HL-60/S4 treated with retinoic acid at 250 ng/mL for 4 days and 3 days (cell line): ENCODE results near the gene LEF1.
"Not testable (repeated sequence)": the region's sequence is repeated elsewhere in the genome, so short reads cannot be mapped to it uniquely, and the experiment has no call there.

Source experiments
- in situ Hi-C: fragments of 300-500 bp; cut with MboI; formaldehyde crosslinking; loops from 2 replicates; pipeline ENCODE4 v1.7.0; 2022; ENCODE audit warnings: low sequenced_read_pairs

Gene LEF1

GRCh38 chr4:108037884-108038283 lies 130.8 kb downstream of the LEF1 start:
- in situ Hi-C loops: no loop called here

DNA sequence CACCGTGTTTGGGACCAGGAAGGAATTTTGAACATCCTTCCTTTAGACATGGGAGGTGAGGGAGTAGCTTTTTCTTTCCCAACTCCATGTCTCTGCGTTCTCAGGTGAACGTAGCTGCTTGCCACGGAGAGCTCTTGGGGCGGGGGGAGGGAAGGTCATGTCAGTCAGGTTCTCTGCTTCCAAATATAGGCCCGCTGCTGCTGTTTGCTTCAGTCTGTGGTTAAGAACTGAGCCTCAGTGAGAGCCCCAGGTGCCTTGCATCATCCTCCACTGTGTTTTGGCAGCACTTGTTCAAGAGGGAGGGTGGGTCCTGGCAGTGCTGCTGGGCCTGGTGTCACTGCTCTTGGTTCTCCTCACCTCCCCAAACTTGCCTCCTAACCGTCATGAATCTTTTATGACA lies 132.5 kb downstream of the LEF1 start:
- in situ Hi-C loops: no loop called here

DNA sequence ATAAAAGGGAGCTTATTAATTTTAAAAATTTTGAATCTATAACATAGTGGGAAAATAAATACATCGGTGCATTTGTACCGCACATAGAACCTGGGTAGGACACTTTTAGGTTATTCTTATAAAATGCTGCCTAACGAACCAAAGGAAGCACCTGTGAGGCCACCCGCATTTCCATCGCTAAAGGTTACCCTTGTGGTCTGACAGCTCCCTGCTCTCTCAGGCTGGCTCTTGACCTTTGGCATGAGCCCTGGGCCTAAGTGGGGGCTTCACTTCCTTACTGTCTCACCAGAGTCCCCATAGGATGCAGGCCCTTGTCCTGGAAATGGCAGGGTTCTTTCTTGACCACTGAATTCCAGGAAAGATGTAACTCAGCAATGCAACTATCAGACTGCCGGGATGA lies 133.0 kb downstream of the LEF1 start:
- in situ Hi-C loops: no loop called here

DNA sequence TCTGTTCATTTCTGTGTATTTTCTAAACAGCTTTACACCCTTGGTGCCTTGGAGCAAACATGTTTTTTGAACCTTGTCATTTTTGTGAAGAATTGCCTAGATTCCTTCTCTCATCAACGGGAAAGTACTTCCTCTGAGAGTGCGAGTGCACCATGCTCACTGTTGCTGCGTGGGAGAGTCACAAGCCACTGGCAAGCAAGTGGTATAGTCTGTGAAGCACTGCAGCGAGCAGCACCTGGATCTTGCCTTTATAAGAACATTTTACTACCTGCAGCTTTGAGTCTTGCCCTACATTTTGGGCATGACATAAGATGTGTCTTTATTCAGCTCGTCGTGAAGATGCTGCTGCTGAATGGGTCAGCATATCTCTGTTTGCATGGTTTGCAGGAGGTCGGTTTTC lies 134.2 kb downstream of the LEF1 start:
- in situ Hi-C loops: no loop called here

GRCh38 chr4:108033348-108033747 lies 135.4 kb downstream of the LEF1 start:
- in situ Hi-C loops: no loop called here

GRCh38 chr4:108031427-108032083 lies 137.2 kb downstream of the LEF1 start:
- in situ Hi-C loops: no loop called here

GRCh38 chr4:108030332-108030731 lies 138.4 kb downstream of the LEF1 start:
- in situ Hi-C loops: no loop called here

DNA sequence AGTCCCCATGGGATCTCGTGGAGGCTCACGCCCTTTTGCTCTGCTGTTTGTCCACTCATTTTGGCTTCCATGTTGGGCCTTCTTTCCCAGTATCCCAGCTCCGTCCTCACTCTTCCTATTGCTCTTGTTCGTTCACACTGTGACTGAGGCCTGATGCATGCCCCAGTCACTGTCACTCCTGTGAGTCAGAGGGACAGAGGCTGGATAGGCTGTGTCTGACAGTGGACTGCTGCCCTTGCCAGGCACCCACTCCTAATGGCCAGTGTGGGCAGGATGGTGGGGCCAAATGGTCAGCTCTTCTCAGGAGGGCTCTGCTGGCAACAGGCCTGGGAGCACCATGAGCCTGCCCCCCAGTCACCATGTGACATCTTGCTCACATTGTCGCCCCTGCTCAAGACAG lies 139.0 kb downstream of the LEF1 start:
- in situ Hi-C loops: loop anchor here (10.0 kb wide), 1 partner anchor 545 kb away; no protein-coding TSS in a partner anchor

DNA sequence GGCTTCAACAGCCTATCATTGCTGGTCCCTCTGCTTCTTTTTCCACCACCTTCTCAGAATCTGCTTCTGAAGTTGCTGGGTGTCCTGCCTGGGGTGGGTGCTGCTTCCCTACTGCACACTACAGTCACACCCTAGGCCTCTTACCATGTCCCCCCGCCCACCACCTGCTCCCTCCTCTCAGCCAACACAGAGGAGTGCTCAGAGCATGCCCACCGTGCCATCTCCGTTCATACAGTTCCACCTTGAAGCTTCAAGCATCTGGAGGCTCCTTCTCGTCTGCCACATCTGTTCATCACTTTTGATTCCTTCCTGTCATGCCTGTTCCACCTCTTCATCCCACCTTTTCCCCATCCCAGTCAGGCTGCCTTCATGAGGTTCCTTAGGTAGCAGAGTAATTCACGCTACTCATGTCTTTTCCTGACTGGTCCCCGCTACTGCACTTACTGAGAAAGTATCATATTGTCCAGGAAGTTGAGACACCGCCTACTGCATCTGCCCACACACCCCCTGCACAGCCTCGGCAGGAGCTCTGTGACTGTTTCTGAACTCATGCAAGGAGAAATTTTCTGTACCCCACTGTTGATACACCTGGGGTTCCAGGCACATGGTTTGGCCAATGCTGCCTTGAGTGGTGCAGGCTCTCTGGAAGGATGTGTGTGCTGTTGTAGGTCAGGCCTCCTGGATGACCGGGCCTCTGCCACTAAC lies 139.6 kb downstream of the LEF1 start:
- in situ Hi-C loops: loop anchor here (10.0 kb wide), 1 partner anchor 546 kb away; no protein-coding TSS in a partner anchor

DNA sequence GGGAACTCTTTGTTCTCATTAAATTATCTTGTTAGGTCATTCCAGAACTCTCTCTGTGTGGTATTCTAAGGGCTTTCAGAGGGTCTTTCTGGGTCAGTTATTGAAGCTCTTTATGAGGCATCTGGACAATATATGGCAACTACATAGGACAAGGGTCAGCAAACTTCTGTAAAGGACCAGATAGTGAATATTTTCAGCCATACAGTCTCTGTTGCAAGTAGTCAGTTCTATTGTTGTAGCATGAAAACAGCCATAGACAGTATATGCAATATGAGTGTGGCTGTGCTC lies 143.9 kb downstream of the LEF1 start:
- in situ Hi-C loops: loop anchor here (10.0 kb wide), 1 partner anchor 550 kb away; no protein-coding TSS in a partner anchor

DNA sequence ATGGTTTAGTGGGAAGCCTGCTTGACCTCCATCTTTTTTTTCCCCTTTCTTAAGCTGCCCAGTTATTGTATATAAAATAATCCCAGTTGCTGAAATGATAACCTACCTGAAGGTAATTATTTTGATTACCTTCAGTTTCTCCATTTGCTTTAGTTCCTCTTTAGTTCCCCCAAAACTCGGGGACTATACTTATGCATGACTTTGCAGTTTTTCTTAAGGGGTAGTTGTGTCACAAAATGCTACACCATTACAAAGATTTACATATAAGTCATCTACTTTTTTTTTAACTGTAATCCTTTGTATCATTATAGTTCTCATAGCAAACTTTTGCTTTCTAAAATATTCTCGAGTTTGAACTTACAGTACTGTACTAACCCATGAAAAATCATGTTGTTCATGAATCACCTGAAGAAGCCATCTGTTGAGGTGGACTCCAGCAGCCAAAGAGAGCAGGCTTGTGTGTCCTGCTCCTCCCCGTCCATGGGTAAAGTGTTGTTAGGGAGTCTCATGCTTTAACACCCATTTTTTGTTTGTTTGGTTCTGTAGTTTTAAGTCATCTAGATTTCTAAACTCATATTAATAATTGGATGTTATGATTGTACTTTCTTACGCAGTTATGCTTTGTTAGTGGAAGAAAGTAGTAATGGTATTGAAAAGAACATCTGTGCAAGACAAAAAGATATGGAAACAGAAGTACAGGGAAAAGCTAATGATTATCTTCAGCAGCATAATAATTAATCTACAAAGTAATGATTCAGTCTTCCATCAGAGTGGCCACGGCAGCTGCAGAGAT lies 144.5 kb downstream of the LEF1 start:
- in situ Hi-C loops: loop anchor here (10.0 kb wide), 1 partner anchor 551 kb away; no protein-coding TSS in a partner anchor

- in situ Hi-C loops: no loop called here
Observed at GRCh38 chr4:108018884-108019187, 149.9 kb downstream of the LEF1 start.

DNA sequence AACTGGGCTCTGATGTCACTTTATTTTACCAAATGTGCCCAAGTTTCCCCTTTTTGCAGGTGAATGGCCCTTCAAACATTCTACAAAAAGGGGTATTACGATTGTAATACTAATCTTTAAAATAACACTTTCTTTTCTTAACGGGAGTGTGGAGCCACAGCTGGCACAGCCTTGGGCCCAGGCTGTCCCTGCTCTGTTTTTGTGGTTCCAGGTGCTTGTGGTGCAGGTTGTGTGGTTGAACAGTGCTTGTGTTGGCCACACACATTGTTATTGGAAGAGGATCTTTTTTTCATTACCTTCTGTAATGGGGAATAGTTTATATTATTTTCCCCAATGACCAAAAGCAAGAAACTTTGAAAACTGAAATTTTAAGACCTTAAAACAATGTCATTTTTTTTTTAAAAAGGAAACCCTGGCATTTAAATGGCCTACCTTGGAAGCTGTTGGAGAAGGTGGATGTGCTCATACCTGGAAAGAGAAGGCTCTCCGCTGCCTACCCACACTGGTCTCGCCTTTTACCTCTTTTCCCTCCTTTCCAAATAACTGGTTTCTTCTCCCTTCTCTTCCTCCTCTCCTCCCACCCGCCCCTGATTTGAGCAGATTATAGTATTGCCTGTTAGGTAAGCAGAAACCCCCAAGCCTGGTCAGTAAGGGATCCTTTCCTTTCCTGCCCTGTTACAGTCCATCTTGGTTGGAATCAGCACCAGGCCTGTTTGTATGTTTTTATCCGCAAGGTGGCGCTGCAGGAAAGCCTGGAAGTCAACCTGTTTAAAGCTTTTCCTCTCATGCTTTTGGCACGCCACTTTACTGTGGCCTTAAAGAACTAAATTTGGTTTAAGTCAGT lies 150.5 kb downstream of the LEF1 start:
- in situ Hi-C loops: no loop called here

DNA sequence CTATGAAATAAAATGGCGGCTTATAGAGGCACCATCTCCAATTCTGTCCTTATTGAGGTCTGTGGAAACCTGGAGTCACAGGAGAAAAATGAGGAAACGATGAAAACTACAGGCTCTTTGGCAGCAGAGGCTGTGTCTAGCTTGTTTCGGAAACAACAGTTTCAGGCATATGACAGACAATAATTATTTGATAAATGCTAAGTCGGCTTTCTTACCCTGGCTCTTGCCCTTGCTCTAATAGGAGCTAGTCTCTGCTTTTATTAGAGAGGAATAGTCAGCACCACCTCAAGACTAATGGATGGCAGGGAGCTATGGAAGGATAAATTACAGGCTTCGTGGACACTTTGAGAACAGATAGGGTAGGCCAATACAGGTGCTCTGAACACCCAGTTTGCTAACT lies 154.8 kb downstream of the LEF1 start:
- in situ Hi-C loops: no loop called here

DNA sequence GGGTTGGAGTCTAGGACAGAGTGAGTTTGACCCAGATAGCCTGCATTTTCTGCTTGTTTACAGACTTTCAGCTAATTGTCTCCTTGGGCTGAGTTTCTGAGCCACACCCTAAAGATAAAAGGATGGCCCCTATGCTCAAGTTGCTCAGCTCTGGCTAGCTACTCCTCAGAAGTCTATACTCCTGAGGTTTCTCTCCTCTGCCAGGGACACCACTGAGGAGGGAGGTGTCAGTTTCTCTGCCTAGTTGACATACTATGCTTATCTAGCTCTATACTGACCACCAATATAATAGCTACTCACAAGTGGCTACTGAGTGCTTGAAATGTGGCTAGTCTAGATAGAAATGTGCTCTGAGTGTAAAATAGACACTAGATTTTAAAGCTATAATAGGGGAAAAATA lies 155.4 kb downstream of the LEF1 start:
- in situ Hi-C loops: no loop called here

GRCh38 chr4:108012382-108012781 lies 156.3 kb downstream of the LEF1 start:
- in situ Hi-C loops: not testable (repeated sequence)

DNA sequence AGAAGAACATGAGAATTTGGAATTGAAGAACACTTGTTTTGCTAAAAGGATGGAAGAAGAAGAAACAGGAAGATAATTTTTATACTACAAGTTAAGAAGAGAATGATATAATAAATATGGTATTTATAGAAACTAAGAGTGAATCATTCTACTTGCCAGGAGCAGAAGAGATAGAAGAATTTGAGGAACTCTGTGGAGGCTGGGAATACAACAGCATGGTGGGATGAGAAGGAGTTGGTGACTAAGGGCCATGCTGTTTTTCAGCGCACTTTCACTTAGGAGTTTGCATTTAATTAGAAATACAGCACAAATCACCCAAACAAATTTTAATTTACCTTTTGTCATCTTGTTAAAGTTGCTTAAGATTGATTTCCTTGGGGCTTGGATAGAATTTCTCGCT lies 158.6 kb downstream of the LEF1 start:
- in situ Hi-C loops: no loop called here

DNA sequence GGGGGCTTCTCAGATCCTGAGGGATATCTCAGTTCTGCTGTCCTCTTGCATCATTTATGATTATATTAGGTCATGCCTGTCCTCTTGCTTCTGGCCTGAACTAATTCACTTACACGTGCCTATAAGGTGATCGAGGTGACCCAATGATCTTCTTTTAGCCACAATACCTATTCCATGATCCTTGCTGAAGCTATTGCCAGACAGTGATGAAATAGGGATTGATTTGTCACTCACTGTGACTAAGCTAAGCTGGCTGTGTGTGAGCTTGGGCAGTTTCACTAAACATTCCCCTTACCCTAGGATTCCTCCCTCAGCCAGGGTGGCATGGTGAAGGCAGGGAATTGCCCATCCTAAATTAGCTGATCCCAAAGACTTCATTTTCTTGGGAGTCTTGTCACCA lies 160.0 kb downstream of the LEF1 start:
- in situ Hi-C loops: no loop called here

GRCh38 chr4:108007984-108008383 lies 160.7 kb downstream of the LEF1 start:
- in situ Hi-C loops: no loop called here

- in situ Hi-C loops: no loop called here
Observed at GRCh38 chr4:108006361-108006760, 162.4 kb downstream of the LEF1 start.

DNA sequence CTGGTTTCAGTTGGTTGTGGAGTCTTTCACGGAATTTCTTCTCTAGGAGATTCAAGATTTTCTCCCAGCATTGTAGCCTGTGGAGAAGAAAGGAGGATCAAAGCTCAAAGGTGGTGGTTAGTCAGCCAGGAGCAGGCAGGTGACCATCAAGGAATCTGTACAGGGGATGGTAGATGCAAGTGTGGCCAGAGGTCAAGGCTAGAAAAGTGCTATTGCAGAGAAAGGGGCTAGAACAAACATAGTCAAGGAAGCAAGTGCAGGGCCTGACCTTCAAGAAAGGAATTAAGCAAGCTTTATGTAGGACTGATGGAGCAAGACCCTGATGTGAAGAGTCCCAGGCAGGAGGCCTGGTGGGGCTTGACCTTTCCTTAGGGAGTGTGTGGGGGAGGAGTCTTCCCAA lies 162.9 kb downstream of the LEF1 start:
- in situ Hi-C loops: no loop called here
